Endothelial cell of umbilical vein (primary cell): ENCODE data around the gene PRSS22. TPM values are rescaled to one million over a fixed set of nuclear protein-coding genes. Genes with fewer than 3 reads are reported as not detected.

Experiments
- BruUV-seq: library from RNA; stranded (reverse); fragments of 400-500 nt; replicated peaks from 2 replicates; lab custom pipeline; 2021; lab: Mats Ljungman, UMichigan
- CTCF ChIA-PET: fragments of 300-600, 350-600 bp; sonication (Branson Sonifier 250); formaldehyde crosslinking; loops from one replicate; lab custom pipeline; 2021; ENCODE audit warnings: antibody characterized with exemption, inconsistent platforms; lab: Charles Lee
- POLR2A ChIA-PET: fragments of 300-600, 350-600 bp; sonication (Branson Sonifier 250); formaldehyde crosslinking; loops from one replicate; lab custom pipeline; 2021; ENCODE audit warnings: antibody characterized with exemption, inconsistent platforms; lab: Charles Lee
- DNase-seq: peaks from one replicate; pipeline ENCODE4 v3.0.0-alpha.2; 2011; ENCODE audit warnings: low read depth, low spot score
- FAIRE-seq: peaks from 2 replicates; lab custom pipeline; 2011; peaks lifted over from hg19 to GRCh38; lab: Jason Lieb, UNC
- H2AFZ ChIP-seq: 2 replicates; pipeline ENCODE4 v1.6.0; 2012; ENCODE audit warnings: low read depth, low read length, control low read depth, inconsistent platforms
- H3K27ac ChIP-seq: 2 replicates; pipeline ENCODE4 v1.5.1; 2011; ENCODE audit warnings: low read depth, mild to moderate bottlenecking, control low read depth, low read length, moderate library complexity; ENCODE audit not compliant: insufficient read depth
- H3K27me3 ChIP-seq, 2 experiments: 2 replicates each; pipeline versions ENCODE4 v1.6.0 to v1.6.1; 2011; ENCODE audit warnings: low read length in 2 of 2, mixed read lengths in 1 of 2; ENCODE audit not compliant: control insufficient read depth in 2 of 2, insufficient read depth in 2 of 2
- H3K36me3 ChIP-seq, 2 experiments: 2 replicates in 1 of 2; 3 replicates in 1 of 2; pipeline ENCODE4 v1.5.1; 2011; ENCODE audit warnings: low read length in 2 of 2, mild to moderate bottlenecking in 1 of 2, moderate library complexity in 1 of 2; ENCODE audit not compliant: control insufficient read depth in 2 of 2, insufficient read depth in 2 of 2; ENCODE audit errors: extremely low read depth in 1 of 2
- H3K4me1 ChIP-seq: 3 replicates; pipeline ENCODE4 v1.5.1; 2011; ENCODE audit warnings: mild to moderate bottlenecking, low read length; ENCODE audit not compliant: control insufficient read depth, insufficient read depth; ENCODE audit errors: extremely low read depth
- H3K4me2 ChIP-seq: 2 replicates; pipeline ENCODE4 v1.6.1; 2011; ENCODE audit warnings: low read length, control low read depth, mixed read lengths; ENCODE audit not compliant: insufficient read depth
- H3K4me3 ChIP-seq, 3 experiments: fragments of 200-600 bp in 1 of 3; sonication (generic), shearing (Covaris generic) in 1 of 3; replicated peaks in 1 of 3; 2 replicates each; pipeline ENCODE4 v1.5.1; 2011 to 2016; ENCODE audit warnings: control low read depth in 3 of 3, low read length in 3 of 3, mild to moderate bottlenecking in 2 of 3, inconsistent platforms in 1 of 3, low read depth in 1 of 3, moderate library complexity in 1 of 3; ENCODE audit not compliant: insufficient read depth in 1 of 3
- H3K79me2 ChIP-seq: 2 replicates; pipeline ENCODE4 v1.6.0; 2012; ENCODE audit warnings: low read length, inconsistent platforms; ENCODE audit not compliant: control insufficient read depth, insufficient read depth
- H3K9ac ChIP-seq: replicated peaks from 2 replicates; pipeline ENCODE3; 2011; ENCODE audit warnings: low read length, control low read depth; ENCODE audit not compliant: insufficient read depth; ENCODE audit errors: extremely low read depth
- H3K9me1 ChIP-seq: replicated peaks from 3 replicates; pipeline ENCODE4 v1.6.0; 2011; ENCODE audit warnings: mild to moderate bottlenecking, low read length; ENCODE audit not compliant: control insufficient read depth, insufficient read depth; ENCODE audit errors: extremely low read depth
- H3K9me3 ChIP-seq: replicated peaks from 2 replicates; pipeline ENCODE4 v1.5.1; 2012; ENCODE audit warnings: low read length, inconsistent platforms; ENCODE audit not compliant: control insufficient read depth, insufficient read depth
- H4K20me1 ChIP-seq: replicated peaks from 2 replicates; pipeline ENCODE3; 2011; ENCODE audit warnings: mild to moderate bottlenecking, low read length; ENCODE audit not compliant: control insufficient read depth, insufficient read depth; ENCODE audit errors: extremely low read depth
- EZH2 ChIP-seq: IDR thresholded peaks from 2 replicates; pipeline ENCODE4 v1.6.1; 2012; ENCODE audit warnings: borderline replicate concordance, low read depth, mild to moderate bottlenecking, moderate library complexity, low read length, inconsistent platforms; ENCODE audit not compliant: severe bottlenecking
- FOS ChIP-seq: IDR thresholded peaks from 2 replicates; pipeline ENCODE4 v1.6.1; 2011; ENCODE audit warnings: mild to moderate bottlenecking, low read length, moderate library complexity, borderline replicate concordance; ENCODE audit not compliant: insufficient read depth
- GATA2 ChIP-seq: IDR thresholded peaks from 2 replicates; pipeline ENCODE4 v1.7.0; 2011; ENCODE audit warnings: low read depth, mild to moderate bottlenecking, moderate library complexity, mixed read lengths, low read length; ENCODE audit not compliant: insufficient read length, insufficient read depth
- JUN ChIP-seq: IDR thresholded peaks from 2 replicates; pipeline ENCODE4 v1.6.1; 2011; ENCODE audit warnings: borderline replicate concordance, low read depth; ENCODE audit not compliant: insufficient read length, insufficient read depth
- POLR2A ChIP-seq: IDR thresholded peaks from 2 replicates; pipeline ENCODE4 v1.6.1; 2012; ENCODE audit warnings: low read depth, mild to moderate bottlenecking, control low read depth, low read length
- POLR2AphosphoS5 ChIP-seq: IDR thresholded peaks from 2 replicates; pipeline ENCODE4 v1.6.1; 2012; ENCODE audit warnings: low read depth, mild to moderate bottlenecking, control low read depth, low read length, moderate library complexity; ENCODE audit not compliant: insufficient read depth
- dilution Hi-C: fragments of 300-500 bp; cut with MboI; formaldehyde crosslinking; loops from one replicate; pipeline ENCODE4 v1.15.0; 2019; ENCODE audit warnings: low sequenced_read_pairs; ENCODE audit not compliant: extremely low pct_ligation_motif_present
- intact Hi-C: fragments of 100-400 bp; cut with micrococcal nuclease; formaldehyde crosslinking; loops from one replicate; pipeline ENCODE4 v1.10.0; 2022
- polyA plus RNA-seq, 4 experiments: library from polyadenylated mRNA; depleted of rRNA in 3 of 4; stranded (reverse) in 3 of 4; unstranded in 1 of 4; fragments of >200 nt; gene quantifications; 2 replicates each; pipeline versions ENCODE4 v1.2.1 to v1.2.3, GENCODE V29; 2011 to 2012; ENCODE audit warnings: missing spikeins in 1 of 4
- total RNA-seq: library from RNA; stranded (reverse); gene quantifications from 2 replicates; pipeline ENCODE4 v1.2.3, GENCODE V29; 2021
- TF ChIP-seq, protein P1 (sequence below): IDR thresholded peaks from 2 replicates; pipeline ENCODE4 v1.6.1; 2011; ENCODE audit not compliant: insufficient read depth, insufficient read length

Gene PRSS22
- total and polyA plus RNA-seq, 2 donors (not counting 3 experiments of a cell fraction or from before 2014, with no cell fraction given): not detected

DNA sequence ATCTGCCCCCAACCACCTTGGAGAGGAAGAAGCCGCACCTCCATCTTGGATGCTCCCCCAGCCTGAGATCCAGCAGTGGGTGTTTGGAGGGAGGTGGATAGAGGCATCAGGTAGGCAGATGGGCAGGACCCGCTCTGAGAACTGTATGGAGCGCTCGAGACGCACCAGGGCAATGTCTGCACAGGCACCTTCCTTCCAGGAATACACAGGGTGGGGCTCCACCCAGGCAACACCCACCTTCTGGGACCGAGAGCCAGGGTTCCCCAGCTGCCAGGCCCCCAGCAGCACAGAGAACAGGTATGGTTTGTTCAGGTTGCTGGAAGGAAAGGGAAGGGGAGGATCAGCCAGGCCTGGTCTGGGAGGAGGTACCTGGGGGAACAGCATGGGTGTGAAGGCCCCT is 2.4 kb downstream of the PRSS22 start:
- intact Hi-C loops: no loop called here
- Histone ChIP-seq H3K36me3 (no peaks in the 10 kb centered on the region), H4K20me1 (no peaks in the 10 kb centered on the region), H3K4me2 (no peak overlapping the region), H3K4me3 (no peak overlapping the region), H3K9ac (no peak overlapping the region), H3K9me1 (no peaks in the 10 kb centered on the region), H3K27ac (no peak overlapping the region), H3K4me1 (no peaks in the 10 kb centered on the region), H2AFZ (no peak overlapping the region), H3K79me2 (no peaks in the 10 kb centered on the region), H3K27me3 (peaks cover 2 to 7% of the 10 kb centered on the region in 2 experiments), H3K9me3 (peaks cover 2% of the 10 kb centered on the region)
- dilution Hi-C loops: no loop called here
- CTCF ChIA-PET: interaction anchor here (1.1 to 2.7 kb wide), 3 partner anchors 13 to 71 kb away, joined by 5 to 11 read pairs (median 10); no protein-coding TSS in a partner anchor
- BruUV-seq: no TSS peak
- POLR2A ChIA-PET: no interaction called here
- FAIRE-seq (no peak), DNase-seq (no peak)
- no peak for TF ChIP-seq GATA2
- no peak for TF ChIP-seq EZH2
- no peak for TF ChIP-seq POLR2AphosphoS5
- TF ChIP-seq, protein P1, sequence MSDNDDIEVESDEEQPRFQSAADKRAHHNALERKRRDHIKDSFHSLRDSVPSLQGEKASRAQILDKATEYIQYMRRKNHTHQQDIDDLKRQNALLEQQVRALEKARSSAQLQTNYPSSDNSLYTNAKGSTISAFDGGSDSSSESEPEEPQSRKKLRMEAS: no peak
- no peak for TF ChIP-seq POLR2A
- TF ChIP-seq JUN: no peak
- no peak for TF ChIP-seq FOS
